HCT116 (cell line): ENCODE measurements around the gene MRPS18A. TPM values are rescaled to one million over a fixed set of nuclear protein-coding genes. Genes with fewer than 3 reads are reported as not detected.

Source experiments
- ATAC-seq: fragments of 200-7000 bp; cut with Tn5 transposase; 2 replicates; pipeline ENCODE4 v1.9.1; 2020; ENCODE audit warnings: mild to moderate bottlenecking, moderate library complexity
- BruUV-seq: library from RNA; stranded (reverse); fragments of 400-500 nt; replicated peaks from 2 replicates; lab custom pipeline; 2021; lab: Mats Ljungman, UMichigan
- CTCF ChIA-PET: fragments of 300-600 bp; sonication (Branson Sonifier 250); formaldehyde crosslinking; loops from one replicate; lab custom pipeline; 2021; ENCODE audit warnings: antibody characterized with exemption; lab: Charles Lee
- POLR2A ChIA-PET: fragments of 300-600, 350-600 bp; sonication (Branson Sonifier 250); formaldehyde crosslinking; loops from one replicate; lab custom pipeline; 2021; ENCODE audit warnings: antibody characterized with exemption; lab: Charles Lee
- RAD21 ChIA-PET, 2 experiments: fragments of 300-600 bp; sonication (Branson Sonifier 250); formaldehyde crosslinking; loops; one replicate each; lab custom pipeline; 2023; ENCODE audit warnings: low total read pairs in 2 of 2; ENCODE audit not compliant: uncharacterized antibody in 2 of 2, unreplicated experiment in 2 of 2, low non-redundant PET in 1 of 2; lab: Charles Lee
- DNase-seq: peaks from one replicate; pipeline ENCODE4 v3.0.0-alpha.2; 2010; ENCODE audit warnings: low read depth, low spot score
- H2AFZ ChIP-seq: fragments of 200-600 bp; shearing (Covaris generic), sonication (generic); 2 replicates; pipeline ENCODE4 v1.6.1; 2017; ENCODE audit warnings: low read depth, mixed run types, mixed read lengths, antibody characterized with exemption, low read length; ENCODE audit not compliant: poor library complexity, severe bottlenecking
- H3K27ac ChIP-seq: 2 replicates; pipeline ENCODE4 v1.5.1; 2012; ENCODE audit warnings: low read depth, low read length
- H3K27me3 ChIP-seq: fragments of 200-600 bp; sonication (generic); 2 replicates; pipeline ENCODE4 v1.6.1; 2016; ENCODE audit warnings: mixed run types, low read length, mixed read lengths; ENCODE audit not compliant: insufficient read depth
- H3K36me3 ChIP-seq, 2 experiments: fragments of 200-500 bp in 1 of 2; fragments of 200-600 bp in 1 of 2; sonication (Bioruptor generic) in 1 of 2; sonication (generic) in 1 of 2; 2 replicates each; pipeline versions ENCODE4 v1.5.1 to v1.6.1; 2014 to 2016; ENCODE audit warnings: low read length in 2 of 2, inconsistent platforms in 1 of 2, mixed read lengths in 1 of 2, mixed run types in 1 of 2; ENCODE audit not compliant: insufficient read depth in 2 of 2, control insufficient read depth in 1 of 2
- H3K4me1 ChIP-seq, 2 experiments: fragments of 200-600 bp in 1 of 2; sonication (generic) in 1 of 2; 2 replicates each; pipeline versions ENCODE4 v1.5.1 to v1.6.1; 2012 to 2017; ENCODE audit warnings: low read length in 2 of 2, inconsistent platforms in 1 of 2, mild to moderate bottlenecking in 1 of 2, mixed read lengths in 1 of 2, mixed run types in 1 of 2, moderate library complexity in 1 of 2; ENCODE audit not compliant: insufficient read depth in 2 of 2, control insufficient read depth in 1 of 2
- H3K4me2 ChIP-seq: fragments of 200-600 bp; sonication (generic); 2 replicates; pipeline ENCODE4 v1.6.1; 2017; ENCODE audit warnings: mixed run types, low read length, mixed read lengths
- H3K4me3 ChIP-seq, 2 experiments: fragments of 200-600 bp in 1 of 2; sonication (generic) in 1 of 2; replicated peaks in 1 of 2; 2 replicates each; pipeline ENCODE4 v1.5.1; 2011 to 2016; ENCODE audit warnings: low read length in 2 of 2, control low read depth in 1 of 2, low read depth in 1 of 2, mild to moderate bottlenecking in 1 of 2, mixed read lengths in 1 of 2, mixed run types in 1 of 2
- H3K79me2 ChIP-seq: fragments of 200-600 bp; sonication (generic); 2 replicates; pipeline ENCODE4 v1.6.1; 2017; ENCODE audit warnings: mild to moderate bottlenecking, mixed run types, low read length, moderate library complexity, mixed read lengths; ENCODE audit not compliant: insufficient read depth
- H3K9ac ChIP-seq: fragments of 200-600 bp; sonication (generic); 2 replicates; pipeline ENCODE4 v1.6.1; 2016; ENCODE audit warnings: low read length, mixed read lengths
- H3K9me2 ChIP-seq: fragments of 200-600 bp; sonication (generic), shearing (Covaris generic); 2 replicates; pipeline ENCODE4 v1.6.1; 2017; ENCODE audit warnings: mixed run types, mild to moderate bottlenecking, moderate library complexity; ENCODE audit not compliant: insufficient read depth
- H3K9me3 ChIP-seq, 2 experiments: fragments of 200-500 bp in 1 of 2; fragments of 200-600 bp in 1 of 2; sonication (Bioruptor generic) in 1 of 2; sonication (generic) in 1 of 2; 2 replicates each; pipeline ENCODE4 v1.6.1; 2014 to 2017; ENCODE audit warnings: low read length in 2 of 2, mixed read lengths in 2 of 2, inconsistent platforms in 1 of 2, low read depth in 1 of 2, mild to moderate bottlenecking in 1 of 2, mixed run types in 1 of 2, moderate library complexity in 1 of 2; ENCODE audit not compliant: control insufficient read depth in 1 of 2, insufficient read depth in 1 of 2
- H4K20me1 ChIP-seq: fragments of 200-600 bp; sonication (generic), shearing (Covaris generic); 2 replicates; pipeline ENCODE4 v1.6.1; 2017; ENCODE audit warnings: mixed run types, mild to moderate bottlenecking, moderate library complexity; ENCODE audit not compliant: insufficient read depth
- CBX3 ChIP-seq: IDR thresholded peaks from 2 replicates; pipeline ENCODE4 v1.6.1; 2012; ENCODE audit warnings: low read depth
- ELF1 ChIP-seq: IDR thresholded peaks from 2 replicates; pipeline ENCODE4 v1.6.1; 2012; ENCODE audit warnings: low read depth, borderline replicate concordance
- EZH2 ChIP-seq: fragments of 200-600 bp; sonication (generic); IDR thresholded peaks from 2 replicates; pipeline ENCODE4 v1.6.1; 2017; ENCODE audit warnings: antibody characterized with exemption, mixed run types
- FOSL1 ChIP-seq: IDR thresholded peaks from 2 replicates; pipeline ENCODE4 v1.6.1; 2012; ENCODE audit warnings: low read depth
- RAD21 ChIP-seq: IDR thresholded peaks from 2 replicates; pipeline ENCODE4 v1.6.1; 2012; ENCODE audit warnings: low read depth, mild to moderate bottlenecking
- SIN3A ChIP-seq: IDR thresholded peaks from 2 replicates; pipeline ENCODE4 v1.6.1; 2012; ENCODE audit warnings: low read depth
- SRF ChIP-seq: IDR thresholded peaks from 2 replicates; pipeline ENCODE4 v1.6.1; 2012; ENCODE audit warnings: low read depth
- TCF7L2 ChIP-seq: IDR thresholded peaks from 2 replicates; pipeline ENCODE4 v1.7.0; 2011; ENCODE audit warnings: borderline replicate concordance, inconsistent platforms; ENCODE audit not compliant: insufficient read depth, insufficient read length; ENCODE audit errors: extremely low read depth
- YY1 ChIP-seq: IDR thresholded peaks from 2 replicates; pipeline ENCODE4 v1.6.1; 2011; ENCODE audit warnings: low read length, low read depth, moderate library complexity, mild to moderate bottlenecking; ENCODE audit not compliant: insufficient replicate concordance; ENCODE audit errors: extremely low read depth
- ZNF274 ChIP-seq: fragments of 200-500 bp; sonication (Bioruptor generic); IDR thresholded peaks from 2 replicates; pipeline ENCODE4 v1.6.1; 2014; ENCODE audit warnings: mild to moderate bottlenecking, low read depth, low read length, inconsistent platforms
- intact Hi-C: fragments of 100-400 bp; cut with micrococcal nuclease; formaldehyde crosslinking; loops from 2 replicates; pipeline ENCODE4 v1.10.0; 2022
- total RNA-seq: library from RNA; stranded (reverse); gene quantifications from one replicate; pipeline ENCODE4 v1.2.1, GENCODE V29; 2021; ENCODE audit not compliant: unreplicated experiment
- TF ChIP-seq, protein P1 (sequence below): IDR thresholded peaks from 2 replicates; pipeline ENCODE4 v1.6.1; 2012
- TF ChIP-seq, protein P2 (sequence below), 3 experiments: fragments of 200-600 bp in 1 of 3; sonication (generic) in 1 of 3; IDR thresholded peaks in 2 of 3; conservative IDR thresholded peaks in 1 of 3; 2 replicates each; pipeline ENCODE4 v1.5.1; 2012 to 2017; ENCODE audit warnings: low read depth in 2 of 3, low read length in 2 of 3, antibody characterized with exemption in 1 of 3, borderline replicate concordance in 1 of 3, control low read depth in 1 of 3, mild to moderate bottlenecking in 1 of 3, mixed read lengths in 1 of 3, mixed run types in 1 of 3, moderate library complexity in 1 of 3; ENCODE audit not compliant: insufficient read depth in 1 of 3
- TF ChIP-seq, protein P3 (sequence below): IDR thresholded peaks from 2 replicates; pipeline ENCODE4 v1.6.1; 2012; ENCODE audit warnings: low read depth

The MRPS18A gene
- total RNA-seq, 1 experiment from 2014 or later: 63.0 TPM

DNA sequence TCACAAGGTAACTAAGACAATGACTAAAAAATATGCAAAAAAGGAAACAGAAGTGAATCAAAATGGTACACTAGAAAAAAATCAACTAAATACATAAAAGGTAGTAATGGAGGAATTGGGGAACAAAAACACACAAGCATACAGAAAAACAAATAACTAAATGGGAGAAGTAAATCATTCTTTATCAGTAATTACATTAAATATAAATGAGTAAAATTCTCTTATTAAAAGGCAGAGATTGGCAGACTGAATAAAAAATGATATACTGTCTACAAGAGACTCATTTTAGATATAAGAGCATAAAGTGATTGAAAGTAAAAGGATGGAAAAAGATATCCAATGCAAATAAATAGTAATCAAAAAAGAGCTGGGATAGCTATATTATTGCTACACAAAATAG lies 43.0 kb upstream of the MRPS18A start:
- no TSS peak for BruUV-seq
- no peaks in the 10 kb centered on the region for H4K20me1 ChIP-seq
- no peaks in the 10 kb centered on the region for H3K79me2 ChIP-seq
- ChIA-PET POLR2A (no interaction called here), CTCF (no interaction called here)
- H3K36me3 ChIP-seq: no peaks in the 10 kb centered on the region
- no peak overlapping the region for H3K4me3 ChIP-seq
- intact Hi-C loops: no loop called here
- DNase-seq: no peak
- no peak overlapping the region for H2AFZ ChIP-seq
- H3K27me3 ChIP-seq: no peaks in the 10 kb centered on the region
- no peaks in the 10 kb centered on the region for H3K9me2 ChIP-seq
- H3K4me1 ChIP-seq: peaks cover under 1 to 3% of the 10 kb centered on the region in 2 experiments; a peak in 2 of 4 replicates
- no peak overlapping the region for H3K27ac ChIP-seq
- H3K4me2 ChIP-seq: no peak overlapping the region
- TF ChIP-seq, protein P1, sequence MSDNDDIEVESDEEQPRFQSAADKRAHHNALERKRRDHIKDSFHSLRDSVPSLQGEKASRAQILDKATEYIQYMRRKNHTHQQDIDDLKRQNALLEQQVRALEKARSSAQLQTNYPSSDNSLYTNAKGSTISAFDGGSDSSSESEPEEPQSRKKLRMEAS: no peak
- TF ChIP-seq SIN3A (no peak), FOSL1 (no peak), RAD21 (no peak), SRF (no peak), CBX3 (0 out of 2 replicates have a peak, but pooled peaks have one; percentile 32), TCF7L2 (no peak)
- TF ChIP-seq, all 23 proteins: peak for 1
- RAD21 ChIA-PET: no interaction called here
- no peak for ATAC-seq
- peaks cover 3 to 4% of the 10 kb centered on the region in 2 experiments; a peak in 1 of 4 replicates for H3K9me3 ChIP-seq
- H3K9ac ChIP-seq: no peak overlapping the region

DNA sequence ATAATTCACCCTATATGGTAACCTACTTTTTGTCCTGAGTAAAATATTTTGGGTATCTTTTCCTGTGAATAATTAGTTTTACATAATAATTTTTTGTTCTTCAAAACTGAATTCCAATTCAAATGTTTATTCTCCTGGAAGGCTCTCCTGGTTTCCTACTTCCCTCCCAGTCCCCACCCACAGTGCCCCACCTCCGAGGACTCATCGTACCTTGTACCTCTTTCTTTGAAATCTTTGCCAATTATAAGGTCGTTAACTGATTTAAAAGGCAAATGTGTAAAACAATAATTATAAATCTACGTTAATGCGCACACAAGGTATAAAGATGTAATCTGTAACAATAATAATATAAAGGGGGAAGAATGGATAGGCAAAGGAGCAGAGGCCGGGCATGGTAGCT lies 41.9 kb upstream of the MRPS18A start:
- Histone ChIP-seq H3K9me2 (no peaks in the 10 kb centered on the region), H2AFZ (no peak overlapping the region), H3K27me3 (no peaks in the 10 kb centered on the region), H3K4me2 (no peak overlapping the region), H3K79me2 (no peaks in the 10 kb centered on the region), H3K9me3 (peaks cover 3 to 4% of the 10 kb centered on the region in 2 experiments; a peak in 1 of 4 replicates), H3K4me3 (no peak overlapping the region), H3K27ac (no peak overlapping the region), H3K36me3 (no peaks in the 10 kb centered on the region), H4K20me1 (no peaks in the 10 kb centered on the region), H3K9ac (no peak overlapping the region), H3K4me1 (peaks cover 12 to 13% of the 10 kb centered on the region in 2 experiments)
- ChIA-PET CTCF (no interaction called here), POLR2A (no interaction called here), RAD21 (no interaction called here)
- no TSS peak for BruUV-seq
- no peak for DNase-seq
- intact Hi-C loops: no loop called here
- ATAC-seq: no peak
- TF ChIP-seq YY1 (no peak), TCF7L2 (no peak), RAD21 (no peak), CBX3 (no peak), FOSL1 (no peak), SIN3A (no peak), ELF1 (no peak), EZH2 (no peak), ZNF274 (no peak)
- TF ChIP-seq, protein P2, sequence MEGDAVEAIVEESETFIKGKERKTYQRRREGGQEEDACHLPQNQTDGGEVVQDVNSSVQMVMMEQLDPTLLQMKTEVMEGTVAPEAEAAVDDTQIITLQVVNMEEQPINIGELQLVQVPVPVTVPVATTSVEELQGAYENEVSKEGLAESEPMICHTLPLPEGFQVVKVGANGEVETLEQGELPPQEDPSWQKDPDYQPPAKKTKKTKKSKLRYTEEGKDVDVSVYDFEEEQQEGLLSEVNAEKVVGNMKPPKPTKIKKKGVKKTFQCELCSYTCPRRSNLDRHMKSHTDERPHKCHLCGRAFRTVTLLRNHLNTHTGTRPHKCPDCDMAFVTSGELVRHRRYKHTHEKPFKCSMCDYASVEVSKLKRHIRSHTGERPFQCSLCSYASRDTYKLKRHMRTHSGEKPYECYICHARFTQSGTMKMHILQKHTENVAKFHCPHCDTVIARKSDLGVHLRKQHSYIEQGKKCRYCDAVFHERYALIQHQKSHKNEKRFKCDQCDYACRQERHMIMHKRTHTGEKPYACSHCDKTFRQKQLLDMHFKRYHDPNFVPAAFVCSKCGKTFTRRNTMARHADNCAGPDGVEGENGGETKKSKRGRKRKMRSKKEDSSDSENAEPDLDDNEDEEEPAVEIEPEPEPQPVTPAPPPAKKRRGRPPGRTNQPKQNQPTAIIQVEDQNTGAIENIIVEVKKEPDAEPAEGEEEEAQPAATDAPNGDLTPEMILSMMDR (IDR thresholded peaks at IDR 0.05 in 2 of 3, conservative IDR thresholded peaks at IDR 0.05 in 1 of 3; ENCODE audit: borderline replicate concordance in 1 of 3, insufficient read depth in 1 of 3, low read depth in 2 of 3, low read length in 2 of 3): no peak
- TF ChIP-seq, protein P3, sequence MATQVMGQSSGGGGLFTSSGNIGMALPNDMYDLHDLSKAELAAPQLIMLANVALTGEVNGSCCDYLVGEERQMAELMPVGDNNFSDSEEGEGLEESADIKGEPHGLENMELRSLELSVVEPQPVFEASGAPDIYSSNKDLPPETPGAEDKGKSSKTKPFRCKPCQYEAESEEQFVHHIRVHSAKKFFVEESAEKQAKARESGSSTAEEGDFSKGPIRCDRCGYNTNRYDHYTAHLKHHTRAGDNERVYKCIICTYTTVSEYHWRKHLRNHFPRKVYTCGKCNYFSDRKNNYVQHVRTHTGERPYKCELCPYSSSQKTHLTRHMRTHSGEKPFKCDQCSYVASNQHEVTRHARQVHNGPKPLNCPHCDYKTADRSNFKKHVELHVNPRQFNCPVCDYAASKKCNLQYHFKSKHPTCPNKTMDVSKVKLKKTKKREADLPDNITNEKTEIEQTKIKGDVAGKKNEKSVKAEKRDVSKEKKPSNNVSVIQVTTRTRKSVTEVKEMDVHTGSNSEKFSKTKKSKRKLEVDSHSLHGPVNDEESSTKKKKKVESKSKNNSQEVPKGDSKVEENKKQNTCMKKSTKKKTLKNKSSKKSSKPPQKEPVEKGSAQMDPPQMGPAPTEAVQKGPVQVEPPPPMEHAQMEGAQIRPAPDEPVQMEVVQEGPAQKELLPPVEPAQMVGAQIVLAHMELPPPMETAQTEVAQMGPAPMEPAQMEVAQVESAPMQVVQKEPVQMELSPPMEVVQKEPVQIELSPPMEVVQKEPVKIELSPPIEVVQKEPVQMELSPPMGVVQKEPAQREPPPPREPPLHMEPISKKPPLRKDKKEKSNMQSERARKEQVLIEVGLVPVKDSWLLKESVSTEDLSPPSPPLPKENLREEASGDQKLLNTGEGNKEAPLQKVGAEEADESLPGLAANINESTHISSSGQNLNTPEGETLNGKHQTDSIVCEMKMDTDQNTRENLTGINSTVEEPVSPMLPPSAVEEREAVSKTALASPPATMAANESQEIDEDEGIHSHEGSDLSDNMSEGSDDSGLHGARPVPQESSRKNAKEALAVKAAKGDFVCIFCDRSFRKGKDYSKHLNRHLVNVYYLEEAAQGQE: no peak
